A673 (cell line): ENCODE results near the gene PKNOX2. TPM values are rescaled to one million over a fixed set of nuclear protein-coding genes. Genes with fewer than 3 reads are reported as not detected.

ENCODE experiments used
- BruUV-seq: library from RNA; stranded (reverse); fragments of 400-500 nt; replicated peaks from 2 replicates; lab custom pipeline; 2021; lab: Mats Ljungman, UMichigan
- CTCF ChIA-PET: fragments of 300-600 bp; sonication (Branson Sonifier 250); formaldehyde crosslinking; loops from one replicate; lab custom pipeline; 2022; ENCODE audit warnings: antibody characterized with exemption; lab: Charles Lee
- POLR2A ChIA-PET: fragments of 300-600 bp; sonication (Branson Sonifier 250); formaldehyde crosslinking; loops from one replicate; lab custom pipeline; 2022; ENCODE audit warnings: antibody characterized with exemption; ENCODE audit not compliant: low non-redundant PET; lab: Charles Lee
- DNase-seq: peaks from one replicate; pipeline ENCODE4 v3.0.0-alpha.2; 2015; ENCODE audit warnings: low spot score
- H3K27ac ChIP-seq: fragments of 200-600 bp; sonication (generic); 2 replicates; pipeline ENCODE4 v1.5.1; 2016; ENCODE audit warnings: mixed run types, low read depth, mild to moderate bottlenecking, mixed read lengths, antibody characterized with exemption, low read length; ENCODE audit not compliant: poor library complexity, severe bottlenecking
- H3K27me3 ChIP-seq: fragments of 200-600 bp; sonication (generic); replicated peaks from 2 replicates; pipeline ENCODE4 v1.6.1; 2017; ENCODE audit warnings: mixed run types, low read depth, mild to moderate bottlenecking, mixed read lengths, antibody characterized with exemption, low read length; ENCODE audit not compliant: insufficient read depth, poor library complexity
- H3K36me3 ChIP-seq: fragments of 200-600 bp; sonication (generic); 2 replicates; pipeline ENCODE4 v1.6.1; 2016; ENCODE audit warnings: mixed run types, mild to moderate bottlenecking, mixed read lengths, antibody characterized with exemption, low read length; ENCODE audit not compliant: insufficient read depth, poor library complexity, severe bottlenecking
- H3K4me1 ChIP-seq: fragments of 200-600 bp; sonication (generic); 2 replicates; pipeline ENCODE4 v1.6.1; 2017; ENCODE audit warnings: mixed run types, mild to moderate bottlenecking, mixed read lengths, antibody characterized with exemption, low read length; ENCODE audit not compliant: insufficient read depth, poor library complexity, severe bottlenecking
- H3K4me3 ChIP-seq: fragments of 200-600 bp; sonication (generic); 2 replicates; pipeline ENCODE4 v1.5.1; 2016; ENCODE audit warnings: low read depth, mixed run types, mild to moderate bottlenecking, mixed read lengths, low read length; ENCODE audit not compliant: poor library complexity, severe bottlenecking
- H3K9me3 ChIP-seq: fragments of 200-600 bp; sonication (generic); 2 replicates; pipeline ENCODE4 v1.6.1; 2016; ENCODE audit warnings: mixed run types, low read depth, mild to moderate bottlenecking, mixed read lengths, antibody characterized with exemption, low read length; ENCODE audit not compliant: poor library complexity, severe bottlenecking
- CTCF ChIP-seq: fragments of 300-800, 200-600 bp; sonication (generic); conservative IDR thresholded peaks from 2 replicates; pipeline ENCODE4 v1.5.1; 2017; ENCODE audit warnings: low read depth, mild to moderate bottlenecking, antibody characterized with exemption, low read length, moderate library complexity, mixed read lengths
- EZH2 ChIP-seq: fragments of 200-600 bp; sonication (generic); IDR thresholded peaks from 2 replicates; pipeline ENCODE4 v1.6.1; 2017; ENCODE audit warnings: borderline replicate concordance, low read depth, mild to moderate bottlenecking, mixed read lengths, antibody characterized with exemption, low read length; ENCODE audit not compliant: poor library complexity, severe bottlenecking
- intact Hi-C: fragments of 100-400 bp; cut with micrococcal nuclease; formaldehyde crosslinking; loops from one replicate; pipeline ENCODE4 v1.10.0; 2022; ENCODE audit not compliant: unreplicated experiment
- total RNA-seq: library from RNA; stranded (reverse); gene quantifications from 2 replicates; pipeline ENCODE4 v1.2.3, GENCODE V29; 2021

The PKNOX2 gene
- total RNA-seq, 1 experiment from 2014 or later: 1.1 TPM

GRCh38 chr11:125468852-125469251, 304.3 kb downstream of the PKNOX2 start:
- Histone ChIP-seq H3K4me3 (no peak overlapping the region), H3K27ac (no peak overlapping the region), H3K27me3 (peaks cover 6% of the 10 kb centered on the region), H3K4me1 (no peaks in the 10 kb centered on the region), H3K36me3 (no peaks in the 10 kb centered on the region), H3K9me3 (no peaks in the 10 kb centered on the region)
- POLR2A ChIA-PET: no interaction called here
- no TSS peak for BruUV-seq
- TF ChIP-seq CTCF (no peak), EZH2 (no peak)
- DNase-seq: no peak
- intact Hi-C loops: no loop called here
- CTCF ChIA-PET: no interaction called here

- Histone ChIP-seq H3K36me3 (no peaks in the 10 kb centered on the region), H3K4me1 (no peaks in the 10 kb centered on the region), H3K27me3 (peaks cover 6% of the 10 kb centered on the region), H3K4me3 (no peak overlapping the region), H3K27ac (no peak overlapping the region), H3K9me3 (no peaks in the 10 kb centered on the region)
- TF ChIP-seq EZH2 (no peak), CTCF (no peak)
- ChIA-PET POLR2A (no interaction called here), CTCF (no interaction called here)
- no TSS peak for BruUV-seq
- DNase-seq: no peak
- intact Hi-C loops: no loop called here
These were observed 305.8 kb downstream of the PKNOX2 start for GRCh38 chr11:125470355-125470754.

DNA sequence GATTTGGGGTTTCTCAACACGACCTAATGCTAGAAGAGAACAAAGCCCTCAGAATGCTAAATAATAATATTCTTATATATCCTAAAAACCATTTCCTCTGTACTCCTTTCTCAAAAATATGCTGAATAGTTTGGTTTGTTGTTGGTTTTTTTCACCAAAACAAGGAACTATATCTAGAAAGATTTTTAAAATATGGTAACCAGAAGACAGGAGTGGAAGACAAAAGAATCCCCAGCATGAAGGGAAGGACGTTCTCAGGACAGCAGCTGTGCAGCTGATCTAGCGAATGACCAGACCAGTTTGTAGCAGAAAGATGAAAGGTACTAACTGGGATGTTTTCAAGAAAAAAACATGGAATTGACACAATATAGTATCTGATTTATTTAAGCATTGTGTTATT, 312.2 kb downstream of the PKNOX2 start:
- H3K27ac ChIP-seq: no peak overlapping the region
- CTCF ChIA-PET: no interaction called here
- BruUV-seq: no TSS peak
- no peaks in the 10 kb centered on the region for H3K9me3 ChIP-seq
- peaks cover 10% of the 10 kb centered on the region for H3K27me3 ChIP-seq
- no peak for DNase-seq
- no peak overlapping the region for H3K4me3 ChIP-seq
- TF ChIP-seq CTCF: no peak
- H3K4me1 ChIP-seq: no peaks in the 10 kb centered on the region
- H3K36me3 ChIP-seq: no peaks in the 10 kb centered on the region
- POLR2A ChIA-PET: no interaction called here
- intact Hi-C loops: no loop called here
